GM18873 (cell line): ENCODE data around the gene ODAD4.

ENCODE experiments used
- ATAC-seq: cut with Tn5 transposase; IDR thresholded peaks from one replicate; pipeline ENCODE4 v1.9.1; 2021; ENCODE audit warnings: mild to moderate bottlenecking, moderate library complexity, moderate number of reproducible peaks; ENCODE audit not compliant: unreplicated experiment, low FRiP score

Gene ODAD4

GRCh38 chr17:41937970-41938954 lies 7.8 kb downstream of the ODAD4 start:
- ATAC-seq = no peak

- no peak for ATAC-seq
These were observed 8.8 kb downstream of the ODAD4 start for GRCh38 chr17:41939044-41939692.

GRCh38 chr17:41939693-41940090 lies 9.3 kb downstream of the ODAD4 start:
- no peak for ATAC-seq

GRCh38 chr17:41941168-41941567 lies 10.8 kb downstream of the ODAD4 start:
- no peak for ATAC-seq

- no peak for ATAC-seq
These were observed 12.4 kb downstream of the ODAD4 start for GRCh38 chr17:41942626-41943373.

- ATAC-seq = no peak
These were observed 13.1 kb downstream of the ODAD4 start for GRCh38 chr17:41943492-41943891.

- ATAC-seq = no peak
These were observed 14.5 kb downstream of the ODAD4 start for GRCh38 chr17:41944943-41945342.

- ATAC-seq = no peak
These were observed 18.5 kb downstream of the ODAD4 start for GRCh38 chr17:41948762-41949460.

GRCh38 chr17:41956522-41956921 lies 26.1 kb downstream of the ODAD4 start:
- no peak for ATAC-seq

- no peak for ATAC-seq
These were observed 26.8 kb downstream of the ODAD4 start for GRCh38 chr17:41957031-41957868.

GRCh38 chr17:41957869-41958439 lies 27.5 kb downstream of the ODAD4 start:
- ATAC-seq = no peak

- no peak for ATAC-seq
These were observed 28.6 kb downstream of the ODAD4 start for GRCh38 chr17:41959030-41959335.

- ATAC-seq = no peak
These were observed 29.1 kb downstream of the ODAD4 start for GRCh38 chr17:41959336-41960095.

- no peak for ATAC-seq
These were observed 31.7 kb downstream of the ODAD4 start for GRCh38 chr17:41962111-41962510.

- no peak for ATAC-seq
These were observed 32.5 kb downstream of the ODAD4 start for GRCh38 chr17:41962768-41963434.

- ATAC-seq = no peak
These were observed 35.5 kb downstream of the ODAD4 start for GRCh38 chr17:41965694-41966462.

- ATAC-seq = peak; percentile 40
These were observed 36.2 kb downstream of the ODAD4 start, which contains the start of gene CNP for GRCh38 chr17:41966463-41967140. TSS of gene CNP (plus strand) at chr17:41966795. CDS start at chr17:41966885, 90 bp downstream.
